HG03159 (cell line): ENCODE results near the gene PRKG1.
"Not testable (repeated sequence)": the region's sequence is repeated elsewhere in the genome, so short reads cannot be mapped to it uniquely, and the experiment has no call there.

Experiments
- ATAC-seq: cut with Tn5 transposase; IDR thresholded peaks from one replicate; pipeline ENCODE4 v1.9.1; 2021; ENCODE audit warnings: mild to moderate bottlenecking, moderate library complexity; ENCODE audit not compliant: unreplicated experiment

Gene PRKG1

GRCh38 chr10:51406581-51406980, 332.3 kb downstream of the PRKG1 start:
- ATAC-seq: no peak

DNA sequence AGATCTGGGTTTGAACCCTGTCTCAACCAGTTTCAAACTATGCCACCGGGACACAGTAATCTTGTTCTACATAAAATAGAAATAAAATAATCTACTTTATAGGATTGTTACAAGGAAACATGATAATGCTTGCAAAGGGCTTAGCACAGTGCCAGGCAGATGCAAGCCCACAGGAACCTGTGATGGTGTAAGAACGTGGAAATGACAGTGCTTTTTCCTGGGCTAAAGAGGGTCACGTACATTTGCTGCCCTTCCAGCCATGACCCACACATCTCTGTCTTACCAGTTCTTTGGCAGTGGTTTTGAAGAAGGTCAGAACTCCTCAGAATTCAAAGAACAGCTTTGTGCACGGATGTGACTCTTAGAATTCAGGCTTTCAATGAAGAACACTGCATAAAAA, 342.2 kb downstream of the PRKG1 start:
- ATAC-seq: no peak

- ATAC-seq: no peak
These were observed 345.2 kb downstream of the PRKG1 start for GRCh38 chr10:51419196-51420093.

GRCh38 chr10:51421853-51422252, 347.6 kb downstream of the PRKG1 start:
- ATAC-seq: no peak

DNA sequence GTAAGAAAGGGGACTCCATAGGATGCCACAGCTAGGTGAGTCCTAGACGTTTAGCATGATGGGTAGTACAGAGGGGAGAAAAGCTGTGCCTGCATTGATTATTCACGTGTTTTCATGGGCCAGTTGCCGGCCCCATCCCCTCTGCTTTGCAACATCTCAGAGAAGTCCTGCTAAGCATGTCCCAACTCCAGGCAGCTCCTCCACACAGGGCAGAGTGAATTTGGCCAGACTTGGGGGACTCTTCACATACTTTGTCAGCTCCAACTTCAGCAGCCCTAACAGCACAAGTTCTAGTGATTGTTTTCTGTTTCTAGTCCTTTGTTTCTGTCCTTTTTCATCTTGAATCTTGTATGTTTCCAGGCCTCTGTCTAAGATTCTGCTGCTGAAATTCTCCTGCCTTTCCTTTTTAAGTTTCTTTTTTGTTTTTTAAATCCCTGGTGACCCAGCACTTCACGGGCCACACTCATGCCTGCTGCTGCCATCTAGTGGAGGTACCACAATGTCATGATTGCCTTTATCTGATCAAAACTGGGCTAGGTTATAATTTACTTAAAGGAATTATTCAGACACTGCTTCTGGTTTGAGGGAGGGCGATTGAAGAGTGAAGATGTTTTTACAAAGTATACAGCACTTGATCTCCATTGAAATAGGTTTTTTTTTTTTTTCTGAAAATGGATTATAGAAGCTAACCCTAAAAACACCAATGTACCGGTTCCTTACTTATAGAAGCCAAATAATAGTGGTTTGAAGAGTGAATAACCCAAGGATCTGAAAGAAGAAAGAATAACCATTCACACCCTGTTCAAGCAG, 348.2 kb downstream of the PRKG1 start:
- ATAC-seq: peak; percentile 89

- ATAC-seq: no peak
These were observed 348.8 kb downstream of the PRKG1 start for GRCh38 chr10:51423121-51423452.

DNA sequence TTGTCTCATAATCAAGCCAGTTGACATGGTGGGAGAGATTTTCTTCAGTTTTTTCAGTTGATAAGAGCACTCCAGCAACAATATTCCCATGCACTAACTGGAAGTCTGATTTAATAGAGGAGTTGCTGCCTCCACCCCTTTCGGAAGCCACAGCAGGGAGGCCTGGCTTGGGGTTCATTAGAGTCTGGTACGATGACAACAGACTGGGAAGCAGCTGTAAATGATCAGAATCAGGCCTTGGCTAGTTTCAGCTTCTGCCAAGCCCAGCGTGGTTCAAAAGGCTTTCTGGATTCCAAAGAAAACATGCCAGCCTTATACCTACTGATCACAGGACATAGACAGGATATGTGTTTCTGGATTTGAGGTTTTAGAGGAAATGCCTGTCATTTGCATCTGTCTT, 351.1 kb downstream of the PRKG1 start:
- ATAC-seq: no peak

- no peak for ATAC-seq
These were observed 353.5 kb downstream of the PRKG1 start for GRCh38 chr10:51427758-51428157.

DNA sequence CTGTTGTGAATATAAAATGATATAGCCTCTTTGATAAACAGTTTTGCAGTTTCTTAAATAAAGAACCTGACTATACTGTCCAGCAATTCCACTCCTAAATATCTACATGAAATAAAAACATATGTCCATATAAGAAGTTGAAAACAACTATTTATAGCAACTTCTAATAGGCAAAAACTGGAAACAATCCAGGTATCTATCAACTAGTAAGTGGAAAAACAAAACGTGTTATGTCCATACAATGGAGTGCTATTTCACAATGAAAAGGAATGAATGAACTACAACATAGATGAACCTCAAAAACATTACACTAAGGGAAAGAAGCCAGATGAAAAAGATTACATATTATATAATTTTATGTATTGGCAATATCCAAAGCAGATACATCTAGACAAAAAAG, 356.2 kb downstream of the PRKG1 start:
- no peak for ATAC-seq

GRCh38 chr10:51433949-51434475, 359.7 kb downstream of the PRKG1 start:
- ATAC-seq: no peak

GRCh38 chr10:51436805-51437204, 362.5 kb downstream of the PRKG1 start:
- ATAC-seq: no peak

DNA sequence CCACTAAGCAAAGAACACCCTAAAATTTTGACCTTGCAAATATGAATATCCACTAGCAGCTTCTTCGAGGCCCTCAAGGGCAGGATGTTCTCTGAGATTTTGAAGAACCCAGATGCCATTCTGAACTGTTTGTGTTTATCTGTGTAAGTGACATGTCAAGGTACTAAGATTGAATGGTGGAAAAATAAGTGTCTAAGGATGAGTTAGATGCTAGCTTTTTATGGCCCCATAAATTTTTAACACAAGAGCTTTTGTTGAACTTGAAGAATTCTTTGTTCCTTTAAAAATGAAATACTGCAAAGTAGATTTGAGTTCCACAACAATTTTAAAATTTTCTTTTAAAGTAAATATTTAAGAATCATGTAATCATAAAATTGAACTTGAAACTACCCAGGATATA, 365.4 kb downstream of the PRKG1 start:
- no peak for ATAC-seq

- no peak for ATAC-seq
These were observed 371.3 kb downstream of the PRKG1 start for GRCh38 chr10:51445588-51445987.

DNA sequence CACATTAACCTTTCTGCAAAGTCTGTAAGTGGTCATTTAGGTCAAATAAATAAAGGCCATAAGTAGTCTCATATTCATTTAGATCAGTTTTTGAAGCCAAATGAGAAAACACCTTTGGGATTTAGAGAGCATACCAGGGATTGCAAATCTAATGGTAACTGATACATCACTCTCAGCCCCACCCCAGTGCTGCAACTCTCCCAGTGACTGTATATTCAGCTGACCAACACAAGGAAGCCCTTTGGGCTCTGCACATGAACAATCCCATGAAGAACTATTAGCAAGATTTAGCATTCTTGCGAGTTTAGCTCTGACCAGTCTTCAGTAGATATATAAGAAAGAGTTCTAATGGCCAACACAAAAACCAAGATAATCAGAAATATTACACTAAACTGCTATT, 372.8 kb downstream of the PRKG1 start:
- ATAC-seq: no peak

GRCh38 chr10:51455762-51456161, 381.5 kb downstream of the PRKG1 start:
- not testable (repeated sequence) for ATAC-seq

DNA sequence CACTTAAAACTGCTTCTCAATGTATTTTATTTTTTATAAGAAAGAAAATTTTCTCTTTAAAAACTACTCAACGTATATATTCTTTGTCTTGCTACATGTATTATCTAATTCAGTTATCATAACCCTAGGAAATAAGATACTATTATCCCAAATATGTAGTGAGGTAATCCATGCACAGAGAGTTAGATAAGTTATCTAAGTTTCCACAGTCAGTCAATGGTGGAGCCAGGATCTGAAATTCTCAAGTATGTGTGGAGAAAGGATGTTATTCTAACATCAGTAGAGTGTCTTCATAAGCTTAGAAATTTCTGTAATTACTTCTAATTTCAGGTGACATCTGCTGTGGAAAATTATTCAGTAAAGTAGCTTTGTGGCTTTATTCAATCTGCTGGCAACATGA, 385.2 kb downstream of the PRKG1 start:
- no peak for ATAC-seq

- ATAC-seq: no peak
These were observed 387.9 kb downstream of the PRKG1 start for GRCh38 chr10:51462076-51462779.

DNA sequence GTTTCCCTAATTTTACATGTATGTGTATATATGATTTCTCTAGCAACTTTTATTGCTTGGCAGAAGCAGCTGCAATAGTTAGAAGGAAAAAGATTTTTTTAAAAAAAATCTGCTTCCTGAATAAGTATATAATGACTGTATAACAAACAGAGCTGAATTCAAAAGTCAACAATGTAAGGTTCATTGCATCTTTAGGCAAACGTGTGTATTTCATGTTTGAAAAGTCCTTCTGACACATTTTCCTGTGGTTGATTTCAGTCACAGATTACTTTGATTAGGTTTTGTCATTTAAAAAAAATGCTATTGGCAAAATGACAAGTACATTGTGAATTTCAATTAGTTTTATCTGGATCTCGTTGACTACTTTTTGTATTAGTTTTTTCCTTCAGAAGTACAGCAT, 394.1 kb downstream of the PRKG1 start:
- ATAC-seq: no peak

- no peak for ATAC-seq
These were observed 395.4 kb downstream of the PRKG1 start for GRCh38 chr10:51469686-51470085.

GRCh38 chr10:51471271-51471670, 397.0 kb downstream of the PRKG1 start:
- ATAC-seq: no peak

DNA sequence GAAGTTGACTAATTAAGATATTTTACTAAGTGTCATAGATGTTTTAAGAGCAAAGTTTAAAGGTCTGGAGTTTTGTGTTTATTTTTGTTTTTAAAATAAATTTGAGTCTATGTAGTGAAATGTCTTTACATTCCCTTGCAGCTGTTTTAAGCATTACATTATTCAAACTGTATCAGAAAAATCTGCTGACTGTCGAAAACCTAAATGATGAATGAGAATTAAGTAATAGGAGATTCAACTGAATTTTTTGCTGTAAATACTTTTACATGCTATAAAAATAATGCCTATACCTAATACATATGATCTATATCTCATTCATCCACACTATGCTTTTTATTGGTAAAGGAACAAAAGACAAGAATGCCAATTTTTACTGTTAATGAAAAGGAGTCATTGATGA, 397.9 kb downstream of the PRKG1 start:
- no peak for ATAC-seq
